HFFc6 (cell line): ENCODE data around the gene PNCK. TPM values are rescaled to one million over a fixed set of nuclear protein-coding genes. Genes with fewer than 3 reads are reported as not detected.

Experiments used
- DNase-seq: peaks from one replicate; pipeline ENCODE4 v3.0.0-alpha.2; 2018
- H3K27ac Mint-ChIP-seq: 2 replicates; pipeline ENCODE4 v1.8.0; 2020; ENCODE audit warnings: mild to moderate bottlenecking, mixed read lengths
- H3K27me3 Mint-ChIP-seq: 2 replicates; pipeline ENCODE4 v1.8.0; 2021; ENCODE audit warnings: mild to moderate bottlenecking, moderate library complexity, mixed read lengths; ENCODE audit not compliant: insufficient read depth
- H3K36me3 Mint-ChIP-seq: 2 replicates; pipeline ENCODE4 v1.8.0; 2021; ENCODE audit warnings: low read depth, mixed read lengths
- H3K4me1 Mint-ChIP-seq: 2 replicates; pipeline ENCODE4 v1.8.0; 2020; ENCODE audit warnings: low read depth, mixed read lengths
- H3K4me3 Mint-ChIP-seq: 2 replicates; pipeline ENCODE4 v1.8.0; 2020; ENCODE audit warnings: mild to moderate bottlenecking, moderate library complexity, mixed read lengths
- H3K9me3 Mint-ChIP-seq: 2 replicates; pipeline ENCODE4 v1.8.0; 2020; ENCODE audit warnings: mild to moderate bottlenecking, mixed read lengths
- total RNA-seq, 6 experiments: library from RNA; stranded (reverse); fragmentation: NEBNext Ultra II Directional; extraction: Animal tissue kit (Norgen Biotek cat#: 25700); gene quantifications; 2 replicates in 1 of 6; 3 replicates in 5 of 6; pipeline ENCODE4 v1.2.3, GENCODE V29; 2021
- TF ChIP-seq, protein P1 (sequence below): fragments of 200-600 bp; sonication (generic); IDR thresholded peaks from 2 replicates; pipeline ENCODE4 v1.5.0; 2021; ENCODE audit warnings: antibody characterized with exemption, mild to moderate bottlenecking

PNCK gene
- total RNA-seq, 6 experiments from 2014 or later, result 0.26 to 0.43 TPM; not detected in 4

DNA sequence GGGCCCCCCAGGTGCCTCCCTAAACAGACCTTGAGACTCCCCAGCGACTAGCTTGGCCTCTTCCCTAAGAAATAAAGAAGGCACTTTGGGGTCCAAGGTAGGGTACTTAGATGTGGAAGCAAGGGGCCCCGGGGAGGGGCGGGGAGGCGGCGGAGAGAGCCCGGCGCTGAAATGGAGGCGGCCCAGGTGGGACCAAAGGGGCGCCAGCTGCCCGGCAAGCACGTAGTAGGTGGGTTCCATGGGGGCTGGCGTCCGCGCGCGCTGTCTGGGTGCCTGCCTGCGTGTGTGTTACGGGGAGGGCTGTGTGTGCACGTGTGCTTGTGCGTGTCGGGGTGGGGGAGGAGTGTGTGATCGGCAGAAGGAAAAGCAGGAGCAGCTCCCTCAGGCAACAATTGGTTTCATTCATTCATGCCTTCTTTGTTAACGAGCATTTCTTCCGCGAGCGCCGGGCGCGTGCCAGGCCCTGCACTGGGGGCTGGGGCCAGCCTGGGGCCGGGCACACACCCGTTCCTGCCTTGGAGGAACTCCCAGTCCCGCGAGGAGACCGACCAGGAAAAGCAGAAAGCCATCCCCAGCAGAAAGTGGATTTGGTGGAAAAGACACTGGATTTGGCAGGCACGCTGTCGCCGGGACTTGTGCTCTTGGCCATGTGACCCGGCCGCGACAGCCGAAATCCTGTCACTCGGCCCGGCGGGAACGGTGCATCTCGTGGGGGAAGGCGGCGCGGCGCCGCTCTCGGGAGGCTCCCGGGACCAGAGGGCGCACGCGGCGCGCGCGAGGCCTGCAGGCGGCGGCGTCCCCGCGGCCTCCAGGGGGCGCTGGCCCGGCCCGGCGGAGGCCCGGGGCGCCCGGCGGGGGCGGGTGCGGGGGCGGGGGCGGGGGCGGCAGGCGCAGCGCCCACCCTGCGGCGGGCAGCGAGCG, 29.9 kb downstream of the PNCK start:
- H3K36me3 Mint-ChIP-seq, result no peaks in the 10 kb centered on the region

DNA sequence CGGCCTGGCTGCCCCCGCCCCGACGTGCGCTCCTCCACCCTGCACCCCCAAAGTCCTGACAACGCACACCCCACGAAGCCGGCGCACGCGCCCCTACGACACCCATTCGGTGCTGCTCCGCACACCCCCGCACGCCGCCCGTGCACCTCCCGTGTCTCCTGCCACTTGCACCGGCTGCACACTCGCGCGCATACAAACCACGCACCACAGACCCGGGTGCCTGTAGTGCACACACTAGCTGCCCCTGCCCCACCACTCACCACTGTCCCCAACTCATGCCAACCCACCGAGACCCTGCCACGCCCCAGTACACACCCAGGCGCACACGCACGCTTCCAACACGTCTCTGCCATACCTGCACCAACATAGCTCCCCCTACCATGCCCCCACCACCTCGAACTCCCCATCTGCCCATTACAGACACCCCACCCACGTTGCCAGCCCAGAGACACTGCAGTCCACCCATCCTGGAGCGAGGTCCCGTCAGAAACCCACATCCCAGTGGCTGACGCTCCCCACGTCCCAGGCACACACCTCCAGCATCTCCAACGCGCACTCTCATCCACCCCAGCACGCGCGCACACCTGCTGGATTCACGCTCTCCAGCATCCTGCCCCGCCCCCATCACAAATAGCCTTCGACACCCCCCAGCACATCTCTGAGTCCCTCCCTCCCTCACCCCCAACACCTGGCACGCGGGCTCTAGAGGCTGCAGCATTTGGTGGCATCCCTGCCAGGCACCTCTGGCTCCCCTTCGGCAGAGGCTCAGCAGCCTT, 30.8 kb downstream of the PNCK start:
- Mint-ChIP-seq H3K27ac (no peak overlapping the region), H3K27me3 (peaks cover 13% of the 10 kb centered on the region), H3K9me3 (no peaks in the 10 kb centered on the region), H3K36me3 (no peaks in the 10 kb centered on the region), H3K4me1 (no peaks in the 10 kb centered on the region), H3K4me3 (no peak overlapping the region)
- no peak for DNase-seq
- TF ChIP-seq, protein P1, sequence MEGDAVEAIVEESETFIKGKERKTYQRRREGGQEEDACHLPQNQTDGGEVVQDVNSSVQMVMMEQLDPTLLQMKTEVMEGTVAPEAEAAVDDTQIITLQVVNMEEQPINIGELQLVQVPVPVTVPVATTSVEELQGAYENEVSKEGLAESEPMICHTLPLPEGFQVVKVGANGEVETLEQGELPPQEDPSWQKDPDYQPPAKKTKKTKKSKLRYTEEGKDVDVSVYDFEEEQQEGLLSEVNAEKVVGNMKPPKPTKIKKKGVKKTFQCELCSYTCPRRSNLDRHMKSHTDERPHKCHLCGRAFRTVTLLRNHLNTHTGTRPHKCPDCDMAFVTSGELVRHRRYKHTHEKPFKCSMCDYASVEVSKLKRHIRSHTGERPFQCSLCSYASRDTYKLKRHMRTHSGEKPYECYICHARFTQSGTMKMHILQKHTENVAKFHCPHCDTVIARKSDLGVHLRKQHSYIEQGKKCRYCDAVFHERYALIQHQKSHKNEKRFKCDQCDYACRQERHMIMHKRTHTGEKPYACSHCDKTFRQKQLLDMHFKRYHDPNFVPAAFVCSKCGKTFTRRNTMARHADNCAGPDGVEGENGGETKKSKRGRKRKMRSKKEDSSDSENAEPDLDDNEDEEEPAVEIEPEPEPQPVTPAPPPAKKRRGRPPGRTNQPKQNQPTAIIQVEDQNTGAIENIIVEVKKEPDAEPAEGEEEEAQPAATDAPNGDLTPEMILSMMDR, result no peak

More for the DNA sequence above, 29.9 kb downstream of the PNCK start:
- Mint-ChIP-seq H3K4me1 (no peaks in the 10 kb centered on the region), H3K9me3 (no peaks in the 10 kb centered on the region), H3K27me3 (peaks cover 13% of the 10 kb centered on the region), H3K4me3 (no peak overlapping the region), H3K27ac (no peak overlapping the region)
- no peak for DNase-seq
- TF ChIP-seq, protein P1, result no peak; the same call in 1 of the 2 replicates

DNA sequence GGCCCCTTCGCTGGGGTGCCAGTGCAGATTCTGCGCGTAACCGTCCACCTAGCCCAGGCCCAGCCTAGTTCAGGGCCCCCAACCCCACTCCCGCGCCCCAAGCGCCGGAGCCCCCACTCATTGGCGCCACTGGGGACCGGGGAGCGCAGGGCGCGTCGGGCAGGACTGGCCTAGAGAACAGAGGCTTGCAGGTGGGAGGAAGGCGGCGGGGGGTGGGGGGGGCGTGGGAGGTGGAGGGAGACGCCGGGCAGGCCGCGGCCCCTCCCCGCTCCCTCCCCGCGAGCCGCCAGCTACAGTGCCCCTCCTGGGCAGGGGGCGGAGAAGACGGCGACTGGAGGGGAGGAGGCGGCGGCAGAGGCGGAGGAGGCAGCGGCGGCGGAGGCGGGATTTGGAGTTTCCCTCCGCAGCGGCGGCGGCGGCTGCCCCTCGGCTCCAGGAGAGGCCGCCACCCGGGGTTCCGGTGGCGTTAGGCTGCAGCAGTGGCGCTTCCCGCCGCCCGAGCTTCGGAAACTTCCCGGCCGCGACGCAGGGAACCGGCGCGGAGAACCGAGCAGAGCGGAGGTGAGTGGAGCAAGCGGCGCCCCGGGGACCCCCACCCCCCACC, 31.5 kb downstream of the PNCK start:
- Mint-ChIP-seq H3K27me3 (peaks cover 13% of the 10 kb centered on the region), H3K4me3 (no peak overlapping the region), H3K4me1 (no peaks in the 10 kb centered on the region), H3K9me3 (no peaks in the 10 kb centered on the region), H3K27ac (no peak overlapping the region), H3K36me3 (no peaks in the 10 kb centered on the region)
- DNase-seq, result no peak
- TF ChIP-seq, protein P1, result no peak

DNA sequence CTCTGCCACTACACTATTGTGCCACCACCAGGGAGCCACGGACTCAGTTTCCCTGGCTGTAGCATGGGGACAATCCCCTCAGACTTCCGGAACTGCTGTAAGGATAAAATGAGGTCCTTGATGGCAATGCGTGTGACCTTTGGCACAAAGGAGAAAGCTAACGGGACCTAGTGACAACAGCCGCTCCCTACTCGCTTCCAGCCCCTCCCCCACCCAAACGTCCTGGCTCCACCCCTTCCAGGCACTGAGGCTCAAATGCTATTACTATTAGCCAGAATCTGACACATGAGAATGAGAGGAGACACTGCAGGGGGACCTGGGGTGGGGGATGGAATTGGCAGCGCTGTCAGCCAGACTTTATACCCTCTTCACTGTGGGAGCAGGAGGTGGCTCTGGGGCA, 32.0 kb downstream of the PNCK start:
- Mint-ChIP-seq H3K4me3 (no peak overlapping the region), H3K4me1 (no peaks in the 10 kb centered on the region), H3K9me3 (no peaks in the 10 kb centered on the region), H3K27me3 (peaks cover 13% of the 10 kb centered on the region), H3K27ac (no peak overlapping the region), H3K36me3 (no peaks in the 10 kb centered on the region)
- TF ChIP-seq, protein P1, result no peak
- DNase-seq, result no peak

DNA sequence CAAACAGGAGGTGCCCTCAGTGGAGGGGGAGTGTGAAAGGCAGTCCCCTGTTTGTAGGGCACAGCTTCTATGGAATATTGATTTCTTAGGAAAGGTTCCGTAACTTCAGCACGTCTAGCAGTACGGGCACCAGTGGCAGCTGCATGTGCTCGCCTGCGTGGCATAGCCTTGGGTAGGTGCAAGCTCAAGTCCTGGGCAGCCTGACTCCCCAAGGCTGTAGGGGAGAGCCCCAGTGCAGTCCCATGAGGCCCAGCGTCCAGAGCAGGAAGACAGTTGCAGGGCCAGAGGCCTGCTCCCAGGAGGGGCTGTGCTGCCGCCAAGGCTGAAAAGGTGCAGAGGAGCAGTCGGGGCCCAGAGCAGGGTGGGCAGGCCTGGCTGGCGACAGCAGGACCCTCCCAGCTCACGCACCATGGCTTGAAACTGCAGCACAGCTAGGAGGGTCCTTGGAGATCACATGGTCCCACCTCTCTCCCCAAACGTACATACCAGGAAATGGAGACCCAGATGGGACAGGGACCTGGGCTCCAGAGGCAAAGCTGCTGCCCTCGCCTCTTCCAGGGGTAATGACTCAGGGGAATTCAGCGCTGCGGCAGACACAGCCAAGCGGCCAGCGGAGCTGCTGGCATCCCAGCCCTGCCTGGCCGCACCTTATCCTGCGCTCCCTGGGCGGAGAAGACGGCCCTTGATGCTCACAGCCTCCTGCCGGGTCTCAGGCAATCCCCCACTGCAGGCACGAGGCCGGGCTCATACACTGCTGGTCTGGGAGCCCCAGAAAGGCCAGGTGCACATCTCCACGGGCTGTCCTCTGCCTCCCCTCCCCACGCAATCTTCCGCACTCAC, 32.7 kb downstream of the PNCK start:
- no peaks in the 10 kb centered on the region for H3K9me3 Mint-ChIP-seq
- TF ChIP-seq, protein P1, result no peak
- peaks cover 12% of the 10 kb centered on the region for H3K27me3 Mint-ChIP-seq
- no peak overlapping the region for H3K4me3 Mint-ChIP-seq
- no peak overlapping the region for H3K27ac Mint-ChIP-seq
- H3K4me1 Mint-ChIP-seq, result no peaks in the 10 kb centered on the region
- DNase-seq, result no peak
- no peaks in the 10 kb centered on the region for H3K36me3 Mint-ChIP-seq
